GM12878 (cell line): ENCODE results near the gene SP3. TPM values are rescaled to one million over a fixed set of nuclear protein-coding genes. Genes with fewer than 3 reads are reported as not detected.

ENCODE experiments used
- ATAC-seq: fragments of 200-7000 bp; cut with Tn5 transposase; 3 replicates; pipeline ENCODE4 v1.9.1; 2020; ENCODE audit warnings: mild to moderate bottlenecking, moderate library complexity
- BruUV-seq: library from RNA; stranded (reverse); fragments of 400-500 nt; replicated peaks from 2 replicates; lab custom pipeline; 2021; lab: Mats Ljungman, UMichigan
- CTCF ChIA-PET: fragments of 300-600 bp; sonication (Branson Sonifier 250); formaldehyde crosslinking; extraction: SDS; loops from one replicate; lab custom pipeline; 2021; ENCODE audit warnings: inconsistent platforms; lab: Yijun Ruan, JAX
- POLR2A ChIA-PET: fragments of 350-600 bp; formaldehyde crosslinking; extraction: SDS; loops from one replicate; lab custom pipeline; 2021; ENCODE audit warnings: inconsistent platforms; lab: Charles Lee
- RAD21 ChIA-PET: fragments of 300-600 bp; sonication (Branson Sonifier 250); formaldehyde crosslinking; loops from one replicate; lab custom pipeline; 2023; ENCODE audit warnings: antibody characterized with exemption; ENCODE audit not compliant: unreplicated experiment; lab: Charles Lee
- SMC1A ChIA-PET: fragments of 300-600 bp; sonication (Branson Sonifier 250); formaldehyde crosslinking; loops from one replicate; lab custom pipeline; 2023; ENCODE audit not compliant: unreplicated experiment, uncharacterized antibody; lab: Charles Lee
- DNase-seq: peaks from one replicate; pipeline ENCODE4 v3.0.0-alpha.2; 2011; ENCODE audit warnings: low read depth, low spot score
- FAIRE-seq: peaks from 3 replicates; lab custom pipeline; 2011; peaks lifted over from hg19 to GRCh38; lab: Jason Lieb, UNC
- H2AFZ ChIP-seq: 2 replicates; pipeline ENCODE4 v1.6.0; 2011; ENCODE audit warnings: low read depth, low read length, control low read depth; ENCODE audit not compliant: control insufficient read depth
- H3K27ac ChIP-seq: 2 replicates; pipeline ENCODE4 v1.5.1; 2011; ENCODE audit warnings: control low read depth; ENCODE audit not compliant: control insufficient read depth, insufficient read depth
- H3K27me3 ChIP-seq, 2 experiments: replicated peaks in 1 of 2; 2 replicates each; pipeline versions ENCODE4 v1.6.0 to v1.6.1; 2011; ENCODE audit warnings: low read length in 1 of 2; ENCODE audit not compliant: control insufficient read depth in 2 of 2, insufficient read depth in 2 of 2
- H3K36me3 ChIP-seq, 2 experiments: 2 replicates each; pipeline ENCODE4 v1.5.1; 2011; ENCODE audit warnings: low read length in 1 of 2; ENCODE audit not compliant: control insufficient read depth in 2 of 2, insufficient read depth in 2 of 2
- H3K4me1 ChIP-seq: 2 replicates; pipeline ENCODE4 v1.6.1; 2011; ENCODE audit warnings: mild to moderate bottlenecking, low read length, moderate library complexity, mixed read lengths; ENCODE audit not compliant: control insufficient read depth, insufficient read depth
- H3K4me2 ChIP-seq: 2 replicates; pipeline ENCODE4 v1.6.0; 2011; ENCODE audit warnings: control low read depth; ENCODE audit not compliant: control insufficient read depth, insufficient read depth
- H3K4me3 ChIP-seq: fragments of 200-600 bp; sonication (generic); 2 replicates; pipeline ENCODE4 v1.5.1; 2016
- H3K79me2 ChIP-seq: 2 replicates; pipeline ENCODE4 v1.6.0; 2011; ENCODE audit warnings: low read length; ENCODE audit not compliant: control insufficient read depth, insufficient read depth
- H3K9ac ChIP-seq: 2 replicates; pipeline ENCODE4 v1.8.0; 2011; ENCODE audit warnings: low read length, control low read depth, mixed read lengths; ENCODE audit not compliant: control insufficient read depth, insufficient read depth
- H3K9me3 ChIP-seq: replicated peaks from 3 replicates; pipeline ENCODE4 v1.5.1; 2011; ENCODE audit warnings: mild to moderate bottlenecking, low read length; ENCODE audit not compliant: control insufficient read depth, insufficient read depth
- H4K20me1 ChIP-seq: 2 replicates; pipeline ENCODE4 v1.6.0; 2011; ENCODE audit not compliant: control insufficient read depth, insufficient read depth
- BCL11A ChIP-seq: IDR thresholded peaks from 2 replicates; pipeline ENCODE4 v1.6.1; 2011; ENCODE audit warnings: low read depth, low read length
- BHLHE40 ChIP-seq, 2 experiments: fragments of 450-650 bp in 1 of 2; IDR thresholded peaks; 2 replicates each; pipeline ENCODE4 v1.6.1; 2011 to 2017; ENCODE audit warnings: low read depth in 2 of 2, borderline replicate concordance in 1 of 2, improper control_type of control experiment in 1 of 2, low read length in 1 of 2, mild to moderate bottlenecking in 1 of 2
- BRCA1 ChIP-seq: IDR thresholded peaks from 2 replicates; pipeline ENCODE4 v1.6.1; 2011; ENCODE audit warnings: low read depth, low read length, improper control_type of control experiment
- CBX5 ChIP-seq: sonication (generic); IDR thresholded peaks from 2 replicates; pipeline ENCODE4 v1.6.1; 2016; ENCODE audit warnings: low read depth, moderate library complexity, mild to moderate bottlenecking, inconsistent platforms
- CHD2 ChIP-seq: IDR thresholded peaks from 2 replicates; pipeline ENCODE4 v1.6.1; 2011; ENCODE audit warnings: low read depth, low read length, improper control_type of control experiment, borderline replicate concordance
- DPF2 ChIP-seq: fragments of 450-650 bp; IDR thresholded peaks from 2 replicates; pipeline ENCODE4 v1.6.1; 2017; ENCODE audit warnings: mild to moderate bottlenecking
- EED ChIP-seq: sonication (generic); IDR thresholded peaks from 2 replicates; pipeline ENCODE4 v1.6.1; 2016; ENCODE audit warnings: antibody characterized with exemption, low read depth
- FOXK2 ChIP-seq: fragments of 450-650 bp; IDR thresholded peaks from 2 replicates; pipeline ENCODE4 v1.6.1; 2017; ENCODE audit warnings: mild to moderate bottlenecking, moderate library complexity
- HDAC2 ChIP-seq: fragments of 200-600 bp; sonication (generic); IDR thresholded peaks from 2 replicates; pipeline ENCODE4 v1.6.1; 2017
- KAT2A ChIP-seq: conservative IDR thresholded peaks from 2 replicates; pipeline ENCODE4 v1.6.1; 2011; ENCODE audit warnings: low read depth, low read length; ENCODE audit not compliant: control insufficient read depth
- NBN ChIP-seq: fragments of 450-650 bp; IDR thresholded peaks from 2 replicates; pipeline ENCODE4 v1.6.1; 2016
- RFX5 ChIP-seq: IDR thresholded peaks from 2 replicates; pipeline ENCODE4 v1.6.1; 2011; ENCODE audit warnings: low read depth, low read length, improper control_type of control experiment
- SPI1 ChIP-seq: IDR thresholded peaks from 2 replicates; pipeline ENCODE4 v1.6.1; 2011; ENCODE audit warnings: low read depth, mild to moderate bottlenecking, low read length, moderate library complexity, borderline replicate concordance; ENCODE audit not compliant: insufficient read depth
- SREBF2 ChIP-seq: IDR thresholded peaks from 2 replicates; pipeline ENCODE4 v1.6.1; 2012; ENCODE audit warnings: mild to moderate bottlenecking, low read length
- WRNIP1 ChIP-seq: IDR thresholded peaks from 2 replicates; pipeline ENCODE4 v1.6.1; 2011; ENCODE audit warnings: low read depth, low read length, improper control_type of control experiment, borderline replicate concordance
- ZNF274 ChIP-seq: IDR thresholded peaks from one replicate; pipeline ENCODE4 v1.8.0; 2011; ENCODE audit not compliant: insufficient read length, insufficient read depth
- WGBS: methylation state at CpG from one replicate; pipeline ENCODE4 v1.1.6; 2016; ENCODE audit warnings: low lambda C conversion rate; ENCODE audit not compliant: insufficient replicate concordance, insufficient coverage; ENCODE audit errors: missing lambda C conversion rate; 5-methylcytosine and 5-hydroxymethylcytosine counted together
- in situ Hi-C: fragments of 300-500 bp; cut with MboI; formaldehyde crosslinking; loops from 9 replicates; pipeline ENCODE4 v1.14.3; 2018; ENCODE audit warnings: mixed read lengths
- intact Hi-C: fragments of 100-400 bp; cut with micrococcal nuclease; formaldehyde crosslinking; loops from one replicate; pipeline ENCODE4 v1.14.2; 2022; ENCODE audit not compliant: unreplicated experiment
- polyA plus RNA-seq, 11 experiments: library from polyadenylated mRNA; depleted of rRNA in 4 of 11; unstranded in 6 of 11; stranded (reverse) in 5 of 11; fragments of >200 nt; fragmentation: Nextera tagmentation in 4 of 11; fragmentation: Illumina TruSeq in 1 of 11; extraction: Ambion mirVana in 4 of 11; extraction: Trizol in 1 of 11; gene quantifications; 1 replicate in 1 of 11; 2 replicates in 10 of 11; pipeline versions ENCODE4 v1.2.1 to v1.2.3, GENCODE V29; 2011 to 2016; ENCODE audit warnings: inconsistent platforms in 2 of 11, missing spikeins in 2 of 11, low read depth in 1 of 11
- total RNA-seq, 4 experiments: library from RNA; depleted of rRNA in 3 of 4; stranded (reverse); fragments of >200 nt in 3 of 4; fragmentation: Illumina TruSeq in 1 of 4; extraction: Trizol in 1 of 4; gene quantifications; 2 replicates each; pipeline versions ENCODE4 v1.2.1 to v1.2.3, GENCODE V29; 2013 to 2021
- TF ChIP-seq, protein P1 (sequence below): IDR thresholded peaks from 2 replicates; pipeline ENCODE4 v1.6.1; 2012; ENCODE audit warnings: mild to moderate bottlenecking, low read depth, low read length
- TF ChIP-seq, protein P2 (sequence below): fragments of 450-650 bp; IDR thresholded peaks from 2 replicates; pipeline ENCODE4 v1.6.1; 2018; ENCODE audit warnings: mild to moderate bottlenecking, low read depth, moderate library complexity; ENCODE audit not compliant: partially characterized antibody
- TF ChIP-seq, protein P3 (sequence below): IDR thresholded peaks from 2 replicates; pipeline ENCODE4 v1.6.1; 2011; ENCODE audit warnings: low read depth, low read length, improper control_type of control experiment, borderline replicate concordance

Gene SP3
- total and polyA plus RNA-seq, 10 of the 15 experiments (the other 5 are each of a cell fraction or from before 2014, with no cell fraction given): 9.9 to 87.6 (median 52.4) TPM

DNA sequence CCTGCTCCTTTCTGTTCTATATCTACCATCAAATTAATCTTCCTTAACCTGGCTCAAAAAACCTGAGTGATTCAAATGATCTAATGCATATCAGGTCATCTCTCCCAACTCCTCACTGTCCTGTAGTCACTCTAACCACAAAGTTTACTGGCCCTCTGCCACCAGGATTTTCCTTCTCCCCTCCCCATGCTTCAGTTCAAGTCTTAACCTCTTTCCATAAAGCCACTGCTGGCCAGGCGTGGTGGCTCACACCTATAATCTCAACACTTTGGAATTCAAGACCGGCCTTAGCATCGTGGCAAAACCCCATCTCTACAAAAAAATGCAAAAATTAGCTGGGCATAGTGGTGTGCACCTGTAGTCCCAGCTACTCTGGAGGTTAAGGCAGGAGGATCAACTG, 7.5 kb upstream of the SP3 start:
- FAIRE-seq (no peak), ATAC-seq (no peak), DNase-seq (no peak)
- H3K79me2 ChIP-seq: no peaks in the 10 kb centered on the region
- H2AFZ ChIP-seq: no peak overlapping the region
- no peak overlapping the region for H3K4me2 ChIP-seq
- H4K20me1 ChIP-seq: no peaks in the 10 kb centered on the region
- no TSS peak for BruUV-seq
- H3K9ac ChIP-seq: no peak overlapping the region
- ChIA-PET RAD21 (no interaction called here), SMC1A (interaction anchor here (1.0 kb wide), 1 partner anchor 19 kb away, joined by 3 read pairs; no protein-coding TSS in a partner anchor), POLR2A (interaction anchor here (0.8 kb wide), 1 partner anchor 10 kb away, joined by 3 read pairs; no protein-coding TSS in a partner anchor), CTCF (interaction anchor here (0.9 to 1.3 kb wide), 2 partner anchors 41 to 369 kb away, joined by 3 to 4 read pairs; no protein-coding TSS in a partner anchor)
- no peaks in the 10 kb centered on the region for H3K27me3 ChIP-seq
- no peak overlapping the region for H3K4me3 ChIP-seq
- intact Hi-C loops: no loop called here
- no peak overlapping the region for H3K27ac ChIP-seq
- H3K9me3 ChIP-seq: no peaks in the 10 kb centered on the region
- H3K36me3 ChIP-seq: no peaks in the 10 kb centered on the region
- WGBS: 83% methylated on average over 3 of the region's 3 CpGs
- in situ Hi-C loops: no loop called here
- no peaks in the 10 kb centered on the region; the same call in 1 of the 2 replicates for H3K4me1 ChIP-seq
- TF ChIP-seq NBN (no peak), WRNIP1 (no peak), CBX5 (no peak), SPI1 (no peak), HDAC2 (no peak), DPF2 (no peak), FOXK2 (no peak), EED (no peak), BHLHE40 (IDR thresholded peaks at IDR 0.05; ENCODE audit: borderline replicate concordance in 1 of 2, low read depth in 2 of 2, low read length in 1 of 2) (no peak), SREBF2 (no peak), KAT2A (no peak), RFX5 (no peak), BRCA1 (no peak), BCL11A (no peak), CHD2 (no peak), ZNF274 (no peak)
- TF ChIP-seq, protein P1, sequence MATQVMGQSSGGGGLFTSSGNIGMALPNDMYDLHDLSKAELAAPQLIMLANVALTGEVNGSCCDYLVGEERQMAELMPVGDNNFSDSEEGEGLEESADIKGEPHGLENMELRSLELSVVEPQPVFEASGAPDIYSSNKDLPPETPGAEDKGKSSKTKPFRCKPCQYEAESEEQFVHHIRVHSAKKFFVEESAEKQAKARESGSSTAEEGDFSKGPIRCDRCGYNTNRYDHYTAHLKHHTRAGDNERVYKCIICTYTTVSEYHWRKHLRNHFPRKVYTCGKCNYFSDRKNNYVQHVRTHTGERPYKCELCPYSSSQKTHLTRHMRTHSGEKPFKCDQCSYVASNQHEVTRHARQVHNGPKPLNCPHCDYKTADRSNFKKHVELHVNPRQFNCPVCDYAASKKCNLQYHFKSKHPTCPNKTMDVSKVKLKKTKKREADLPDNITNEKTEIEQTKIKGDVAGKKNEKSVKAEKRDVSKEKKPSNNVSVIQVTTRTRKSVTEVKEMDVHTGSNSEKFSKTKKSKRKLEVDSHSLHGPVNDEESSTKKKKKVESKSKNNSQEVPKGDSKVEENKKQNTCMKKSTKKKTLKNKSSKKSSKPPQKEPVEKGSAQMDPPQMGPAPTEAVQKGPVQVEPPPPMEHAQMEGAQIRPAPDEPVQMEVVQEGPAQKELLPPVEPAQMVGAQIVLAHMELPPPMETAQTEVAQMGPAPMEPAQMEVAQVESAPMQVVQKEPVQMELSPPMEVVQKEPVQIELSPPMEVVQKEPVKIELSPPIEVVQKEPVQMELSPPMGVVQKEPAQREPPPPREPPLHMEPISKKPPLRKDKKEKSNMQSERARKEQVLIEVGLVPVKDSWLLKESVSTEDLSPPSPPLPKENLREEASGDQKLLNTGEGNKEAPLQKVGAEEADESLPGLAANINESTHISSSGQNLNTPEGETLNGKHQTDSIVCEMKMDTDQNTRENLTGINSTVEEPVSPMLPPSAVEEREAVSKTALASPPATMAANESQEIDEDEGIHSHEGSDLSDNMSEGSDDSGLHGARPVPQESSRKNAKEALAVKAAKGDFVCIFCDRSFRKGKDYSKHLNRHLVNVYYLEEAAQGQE: no peak
- TF ChIP-seq, protein P2, sequence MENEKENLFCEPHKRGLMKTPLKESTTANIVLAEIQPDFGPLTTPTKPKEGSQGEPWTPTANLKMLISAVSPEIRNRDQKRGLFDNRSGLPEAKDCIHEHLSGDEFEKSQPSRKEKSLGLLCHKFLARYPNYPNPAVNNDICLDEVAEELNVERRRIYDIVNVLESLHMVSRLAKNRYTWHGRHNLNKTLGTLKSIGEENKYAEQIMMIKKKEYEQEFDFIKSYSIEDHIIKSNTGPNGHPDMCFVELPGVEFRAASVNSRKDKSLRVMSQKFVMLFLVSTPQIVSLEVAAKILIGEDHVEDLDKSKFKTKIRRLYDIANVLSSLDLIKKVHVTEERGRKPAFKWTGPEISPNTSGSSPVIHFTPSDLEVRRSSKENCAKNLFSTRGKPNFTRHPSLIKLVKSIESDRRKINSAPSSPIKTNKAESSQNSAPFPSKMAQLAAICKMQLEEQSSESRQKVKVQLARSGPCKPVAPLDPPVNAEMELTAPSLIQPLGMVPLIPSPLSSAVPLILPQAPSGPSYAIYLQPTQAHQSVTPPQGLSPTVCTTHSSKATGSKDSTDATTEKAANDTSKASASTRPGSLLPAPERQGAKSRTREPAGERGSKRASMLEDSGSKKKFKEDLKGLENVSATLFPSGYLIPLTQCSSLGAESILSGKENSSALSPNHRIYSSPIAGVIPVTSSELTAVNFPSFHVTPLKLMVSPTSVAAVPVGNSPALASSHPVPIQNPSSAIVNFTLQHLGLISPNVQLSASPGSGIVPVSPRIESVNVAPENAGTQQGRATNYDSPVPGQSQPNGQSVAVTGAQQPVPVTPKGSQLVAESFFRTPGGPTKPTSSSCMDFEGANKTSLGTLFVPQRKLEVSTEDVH: no peak
- TF ChIP-seq, protein P3, sequence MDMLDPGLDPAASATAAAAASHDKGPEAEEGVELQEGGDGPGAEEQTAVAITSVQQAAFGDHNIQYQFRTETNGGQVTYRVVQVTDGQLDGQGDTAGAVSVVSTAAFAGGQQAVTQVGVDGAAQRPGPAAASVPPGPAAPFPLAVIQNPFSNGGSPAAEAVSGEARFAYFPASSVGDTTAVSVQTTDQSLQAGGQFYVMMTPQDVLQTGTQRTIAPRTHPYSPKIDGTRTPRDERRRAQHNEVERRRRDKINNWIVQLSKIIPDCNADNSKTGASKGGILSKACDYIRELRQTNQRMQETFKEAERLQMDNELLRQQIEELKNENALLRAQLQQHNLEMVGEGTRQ: no peak
